NCI-H1417 treated with DMSO at 0.1 percent for 48 hours (cell line): Measurements from ENCODE around the gene PAX8.

Experiments
- DNase-seq: peaks from one replicate; lab custom pipeline; 2025; lab: John Stamatoyannopoulos, UW

Gene PAX8

GRCh38 chr2:113264713-113265403 is 13.9 kb downstream of the PAX8 start:
- DNase-seq, result no peak

- DNase-seq, result no peak
Measured at GRCh38 chr2:113263546-113263945, 15.2 kb downstream of the PAX8 start.

GRCh38 chr2:113260991-113261390 is 17.7 kb downstream of the PAX8 start:
- no peak for DNase-seq

- no peak for DNase-seq
Measured at GRCh38 chr2:113258471-113259147, 20.1 kb downstream of the PAX8 start.

- DNase-seq, result no peak
Measured at GRCh38 chr2:113257516-113258264, 21.0 kb downstream of the PAX8 start.

- DNase-seq, result no peak
Measured at GRCh38 chr2:113255140-113256070, 23.3 kb downstream of the PAX8 start.

- no peak for DNase-seq
Measured at GRCh38 chr2:113253453-113253852, 25.3 kb downstream of the PAX8 start.

GRCh38 chr2:113252047-113252590 is 26.6 kb downstream of the PAX8 start:
- no peak for DNase-seq

- no peak for DNase-seq
Measured at GRCh38 chr2:113251118-113251517, 27.6 kb downstream of the PAX8 start.

- peak; percentile 8 for DNase-seq
Measured at GRCh38 chr2:113248997-113249770, 29.5 kb downstream of the PAX8 start.

GRCh38 chr2:113246606-113247005 is 32.1 kb downstream of the PAX8 start:
- DNase-seq, result no peak

- no peak for DNase-seq
Measured at GRCh38 chr2:113245276-113245711, 33.4 kb downstream of the PAX8 start.

- DNase-seq, result no peak
Measured at GRCh38 chr2:113242327-113242726, 36.4 kb downstream of the PAX8 start.

GRCh38 chr2:113240915-113241911 is 37.5 kb downstream of the PAX8 start:
- DNase-seq, result no peak

- DNase-seq, result no peak
Measured at GRCh38 chr2:113240150-113240914, 38.4 kb downstream of the PAX8 start.

- no peak for DNase-seq
Measured at GRCh38 chr2:113238871-113239839, 39.6 kb downstream of the PAX8 start.

- DNase-seq, result no peak
Measured at GRCh38 chr2:113237604-113238160, 41.0 kb downstream of the PAX8 start.
